GM18861 (cell line): Measurements from ENCODE around the gene C21orf58.

Experiments used
- ATAC-seq: cut with Tn5 transposase; IDR thresholded peaks from one replicate; pipeline ENCODE4 v1.9.1; 2021; ENCODE audit not compliant: unreplicated experiment

Gene C21orf58

GRCh38 chr21:46354046-46354445 lies 30.4 kb upstream of the C21orf58 start:
- no peak for ATAC-seq

- no peak for ATAC-seq
Observed at GRCh38 chr21:46352913-46353312, 29.2 kb upstream of the C21orf58 start.

GRCh38 chr21:46352164-46352515 lies 28.5 kb upstream of the C21orf58 start:
- ATAC-seq = no peak

- ATAC-seq = no peak
Observed at GRCh38 chr21:46351476-46352163, 27.9 kb upstream of the C21orf58 start.

- no peak for ATAC-seq
Observed at GRCh38 chr21:46350981-46351380, 27.3 kb upstream of the C21orf58 start.

DNA sequence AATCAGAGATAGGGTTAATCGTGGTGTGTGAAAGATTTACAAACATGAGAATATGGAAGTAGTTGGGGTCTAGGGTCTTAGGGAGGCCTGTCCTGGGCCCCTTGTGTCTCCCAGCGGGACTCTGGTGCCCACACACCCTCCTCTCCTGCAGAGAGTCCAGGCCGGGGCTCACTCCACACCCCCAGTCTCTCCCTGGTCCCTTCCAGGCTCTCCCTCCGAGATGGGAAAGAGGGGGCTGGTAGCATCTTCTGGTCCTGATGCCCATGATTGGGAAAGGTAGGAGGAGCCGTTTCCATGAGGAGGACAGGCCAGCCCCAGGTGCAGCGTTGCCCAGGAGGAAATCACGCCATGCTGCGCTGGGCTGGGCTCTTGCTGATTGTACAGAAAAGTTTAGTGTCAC lies 26.9 kb upstream of the C21orf58 start:
- no peak for ATAC-seq

GRCh38 chr21:46349134-46349760 lies 25.6 kb upstream of the C21orf58 start:
- ATAC-seq = no peak

GRCh38 chr21:46347791-46348381 lies 24.2 kb upstream of the C21orf58 start:
- no peak for ATAC-seq

- no peak for ATAC-seq
Observed at GRCh38 chr21:46347203-46347550, 23.5 kb upstream of the C21orf58 start.

GRCh38 chr21:46346296-46347202 lies 22.9 kb upstream of the C21orf58 start:
- ATAC-seq = no peak

DNA sequence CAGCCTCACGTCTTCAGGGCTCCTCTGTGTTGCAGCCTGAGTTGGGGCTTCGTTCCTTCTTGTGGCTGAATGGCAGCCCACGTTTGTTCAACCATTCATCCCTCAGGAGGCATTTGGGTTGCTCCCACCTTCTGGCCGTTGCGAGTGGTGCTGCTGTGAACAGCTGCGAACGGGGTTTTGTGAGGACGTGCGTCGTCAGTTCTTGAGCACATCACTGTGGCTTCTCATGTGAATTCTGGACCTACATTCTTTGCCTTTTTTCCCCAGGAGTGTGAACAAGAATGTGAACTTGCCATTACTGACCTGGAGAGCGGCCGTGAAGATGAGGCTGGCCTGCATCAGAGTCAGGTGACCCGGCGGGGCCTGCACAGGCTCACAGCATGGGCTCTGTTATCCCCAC lies 22.2 kb upstream of the C21orf58 start:
- ATAC-seq = no peak

GRCh38 chr21:46344219-46344915 lies 20.7 kb upstream of the C21orf58 start:
- no peak for ATAC-seq

GRCh38 chr21:46340998-46341397 lies 17.3 kb upstream of the C21orf58 start:
- no peak for ATAC-seq

GRCh38 chr21:46336603-46337002 lies 12.9 kb upstream of the C21orf58 start:
- ATAC-seq = no peak

DNA sequence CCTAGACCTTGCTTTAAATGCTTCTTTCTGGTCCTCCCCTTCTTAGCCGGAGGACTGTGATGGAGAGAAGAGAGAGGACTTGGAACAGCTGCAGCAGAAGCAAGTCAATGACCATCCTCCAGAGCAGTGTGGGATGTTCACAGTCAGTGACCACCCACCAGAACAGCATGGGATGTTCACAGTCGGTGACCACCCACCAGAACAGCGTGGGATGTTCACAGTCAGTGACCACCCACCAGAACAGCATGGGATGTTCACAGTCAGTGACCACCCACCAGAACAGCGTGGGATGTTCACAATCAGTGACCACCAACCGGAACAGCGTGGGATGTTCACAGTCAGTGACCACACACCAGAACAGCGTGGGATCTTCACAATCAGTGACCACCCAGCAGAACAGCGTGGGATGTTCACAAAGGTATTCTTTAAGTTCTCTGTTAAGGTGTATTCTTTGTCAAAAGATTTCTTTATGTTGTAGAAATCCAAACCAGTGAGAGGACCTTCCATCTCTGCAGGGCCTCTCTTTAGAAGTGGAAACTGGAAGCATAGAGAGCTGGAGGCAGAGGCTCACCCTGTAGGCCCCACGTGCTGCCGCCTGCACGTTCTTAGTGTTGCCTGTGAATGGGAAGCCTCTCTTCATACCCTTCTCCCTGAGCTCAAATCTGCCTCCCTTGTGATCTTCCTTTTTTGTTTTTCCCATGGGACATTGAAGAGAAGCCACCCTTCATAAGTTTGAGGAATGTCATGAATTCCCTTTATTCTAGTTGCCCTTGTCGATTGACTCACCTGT lies 10.9 kb upstream of the C21orf58 start:
- no peak for ATAC-seq

GRCh38 chr21:46329796-46330195 lies 6.1 kb upstream of the C21orf58 start:
- ATAC-seq = no peak

DNA sequence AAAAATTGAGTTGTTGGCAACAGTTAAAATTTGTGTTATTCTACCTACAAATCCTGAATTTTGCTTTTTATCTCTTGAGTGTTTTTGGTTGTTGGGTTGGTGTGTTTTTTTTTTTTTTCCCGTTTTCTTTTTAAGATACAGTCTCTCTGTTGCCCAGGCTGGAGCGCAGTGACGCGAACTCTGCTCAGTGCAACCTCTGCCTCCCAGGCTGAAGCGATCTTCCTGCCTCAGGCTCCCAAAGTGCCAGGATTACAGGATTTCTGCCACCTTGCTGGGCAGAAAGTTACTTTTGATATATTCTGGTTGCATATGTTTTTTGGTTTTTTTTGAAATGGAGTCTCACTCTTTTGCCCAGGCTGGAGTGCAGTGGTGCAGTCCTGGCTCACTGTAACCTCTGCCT lies 4.5 kb upstream of the C21orf58 start:
- no peak for ATAC-seq

DNA sequence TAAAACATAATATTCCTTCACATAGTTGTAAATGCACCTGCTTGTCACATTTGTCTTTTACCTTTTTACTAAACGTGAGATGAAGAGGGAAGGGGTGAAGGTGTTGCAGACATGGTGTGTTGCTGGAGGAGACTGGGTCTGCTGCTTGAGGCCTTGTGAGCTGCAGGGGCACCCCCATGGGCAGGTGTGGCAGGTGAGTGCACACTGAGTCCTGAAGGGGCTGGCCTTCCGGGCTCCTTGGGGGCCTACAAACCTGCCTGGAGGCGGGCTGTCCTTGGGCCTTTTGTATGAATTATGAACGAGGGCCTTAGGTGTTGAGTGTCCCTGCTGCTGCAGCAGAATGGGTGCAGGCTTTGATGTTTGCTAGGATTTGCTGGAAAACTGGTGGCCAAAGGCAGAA lies 4.0 kb upstream of the C21orf58 start:
- no peak for ATAC-seq

GRCh38 chr21:46326110-46326703 lies 2.5 kb upstream of the C21orf58 start:
- no peak for ATAC-seq
